Activated B cell treated with CpG ODN at 0.5 μM for 24 hours (primary cell): Measurements from ENCODE around the gene S100PBP. TPM values are rescaled to one million over a fixed set of nuclear protein-coding genes. Genes with fewer than 3 reads are reported as not detected.

Experiments used
- ATAC-seq: fragments of 200-7000 bp; cut with Tn5 transposase; one replicate; pipeline ENCODE4 v1.10.0; 2021; ENCODE audit warnings: low read depth, mild to moderate bottlenecking, moderate library complexity
- CTCF ChIA-PET: fragments of 350-600 bp; sonication (Branson Sonifier 250); formaldehyde crosslinking; loops from one replicate; lab custom pipeline; 2021; ENCODE audit warnings: antibody characterized with exemption; lab: Charles Lee
- POLR2A ChIA-PET: fragments of 350-600 bp; sonication (Branson Sonifier 250); formaldehyde crosslinking; loops from one replicate; lab custom pipeline; 2021; ENCODE audit warnings: antibody characterized with exemption; lab: Charles Lee
- DNase-seq: peaks from one replicate; pipeline ENCODE4 v3.0.0; 2022
- H3K27ac Mint-ChIP-seq: one replicate; pipeline ENCODE4 v1.8.0; 2020; ENCODE audit warnings: mixed read lengths
- H3K27me3 Mint-ChIP-seq: one replicate; pipeline ENCODE4 v1.8.0; 2021; ENCODE audit warnings: mixed read lengths
- H3K36me3 Mint-ChIP-seq: one replicate; pipeline ENCODE4 v1.8.0; 2021; ENCODE audit warnings: low read depth, mixed read lengths
- H3K4me1 Mint-ChIP-seq: one replicate; pipeline ENCODE4 v1.8.0; 2021; ENCODE audit warnings: mixed read lengths
- H3K4me3 Mint-ChIP-seq: one replicate; pipeline ENCODE4 v1.8.0; 2020; ENCODE audit warnings: mild to moderate bottlenecking, mixed read lengths
- H3K9me3 Mint-ChIP-seq: one replicate; pipeline ENCODE4 v1.8.0; 2020; ENCODE audit warnings: mixed read lengths
- intact Hi-C: fragments of 100-400 bp; cut with micrococcal nuclease; formaldehyde crosslinking; loops from one replicate; pipeline ENCODE4 v1.15.1; 2024
- total RNA-seq: library from RNA; stranded (reverse); gene quantifications from 2 replicates; pipeline ENCODE4 v1.2.3, GENCODE V29; 2022
- TF ChIP-seq, protein P1 (sequence below): fragments of 200-600 bp; IDR thresholded peaks from one replicate; pipeline ENCODE4 v1.8.0; 2022; ENCODE audit warnings: antibody characterized with exemption, mild to moderate bottlenecking

The S100PBP gene
- total RNA-seq, 1 donor from 2014 or later = 50.5 TPM

DNA sequence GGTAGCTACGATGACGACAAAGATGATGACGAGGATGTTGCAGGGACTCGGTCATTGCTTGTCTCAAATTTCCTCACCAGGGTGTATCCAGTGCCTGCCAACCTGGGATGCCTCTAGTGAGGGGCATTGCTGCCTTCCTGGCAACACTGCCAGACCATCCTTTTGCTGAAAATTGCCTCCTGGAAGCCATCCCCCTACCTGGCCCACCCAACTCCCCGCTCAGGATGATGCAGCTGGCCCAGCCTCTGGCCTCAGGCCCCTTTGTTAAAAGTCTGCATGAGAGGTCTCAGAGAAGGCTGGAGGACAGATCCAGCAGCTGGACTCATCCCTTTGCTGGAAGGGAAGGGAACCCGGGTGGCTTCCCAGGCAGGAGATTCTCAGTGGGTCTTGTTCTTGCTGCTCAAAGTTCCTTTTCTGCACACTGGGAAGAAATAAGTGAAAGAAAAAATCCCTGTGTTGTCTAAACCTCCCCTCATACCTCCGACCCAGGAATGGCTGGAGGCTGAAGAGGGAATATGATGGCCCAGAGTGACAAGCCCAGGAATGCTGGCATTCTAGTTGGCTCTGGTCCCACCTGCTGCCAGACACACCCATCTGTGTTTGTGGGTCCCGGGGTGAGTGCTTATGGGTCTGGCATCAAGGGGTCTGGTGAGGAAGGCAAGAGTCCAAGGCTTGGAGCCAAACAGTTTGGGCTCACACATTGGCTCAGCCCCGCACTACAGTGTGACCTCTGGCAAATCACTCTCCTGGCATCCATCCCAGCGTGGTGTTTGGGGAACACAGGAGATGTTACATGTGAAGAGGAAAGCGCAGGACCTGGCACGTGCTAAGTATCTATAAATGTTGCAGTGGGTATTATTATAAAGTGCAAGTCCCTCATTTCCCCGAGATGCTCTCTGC, 60.0 kb downstream of the S100PBP start:
- no peak for DNase-seq
- intact Hi-C loops = no loop called here
- no peaks in the 10 kb centered on the region for H3K9me3 Mint-ChIP-seq
- H3K27ac Mint-ChIP-seq = no peak overlapping the region
- ChIA-PET POLR2A (no interaction called here), CTCF (interaction anchor here (2.0 kb wide), 1 partner anchor 209 kb away, joined by 7 read pairs; no protein-coding TSS in a partner anchor)
- TF ChIP-seq, protein P1, sequence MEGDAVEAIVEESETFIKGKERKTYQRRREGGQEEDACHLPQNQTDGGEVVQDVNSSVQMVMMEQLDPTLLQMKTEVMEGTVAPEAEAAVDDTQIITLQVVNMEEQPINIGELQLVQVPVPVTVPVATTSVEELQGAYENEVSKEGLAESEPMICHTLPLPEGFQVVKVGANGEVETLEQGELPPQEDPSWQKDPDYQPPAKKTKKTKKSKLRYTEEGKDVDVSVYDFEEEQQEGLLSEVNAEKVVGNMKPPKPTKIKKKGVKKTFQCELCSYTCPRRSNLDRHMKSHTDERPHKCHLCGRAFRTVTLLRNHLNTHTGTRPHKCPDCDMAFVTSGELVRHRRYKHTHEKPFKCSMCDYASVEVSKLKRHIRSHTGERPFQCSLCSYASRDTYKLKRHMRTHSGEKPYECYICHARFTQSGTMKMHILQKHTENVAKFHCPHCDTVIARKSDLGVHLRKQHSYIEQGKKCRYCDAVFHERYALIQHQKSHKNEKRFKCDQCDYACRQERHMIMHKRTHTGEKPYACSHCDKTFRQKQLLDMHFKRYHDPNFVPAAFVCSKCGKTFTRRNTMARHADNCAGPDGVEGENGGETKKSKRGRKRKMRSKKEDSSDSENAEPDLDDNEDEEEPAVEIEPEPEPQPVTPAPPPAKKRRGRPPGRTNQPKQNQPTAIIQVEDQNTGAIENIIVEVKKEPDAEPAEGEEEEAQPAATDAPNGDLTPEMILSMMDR = no peak
- H3K36me3 Mint-ChIP-seq = no peaks in the 10 kb centered on the region
- no peak overlapping the region for H3K4me3 Mint-ChIP-seq
- H3K4me1 Mint-ChIP-seq = peaks cover 12% of the 10 kb centered on the region
- peaks cover 26% of the 10 kb centered on the region for H3K27me3 Mint-ChIP-seq
- no peak for ATAC-seq

DNA sequence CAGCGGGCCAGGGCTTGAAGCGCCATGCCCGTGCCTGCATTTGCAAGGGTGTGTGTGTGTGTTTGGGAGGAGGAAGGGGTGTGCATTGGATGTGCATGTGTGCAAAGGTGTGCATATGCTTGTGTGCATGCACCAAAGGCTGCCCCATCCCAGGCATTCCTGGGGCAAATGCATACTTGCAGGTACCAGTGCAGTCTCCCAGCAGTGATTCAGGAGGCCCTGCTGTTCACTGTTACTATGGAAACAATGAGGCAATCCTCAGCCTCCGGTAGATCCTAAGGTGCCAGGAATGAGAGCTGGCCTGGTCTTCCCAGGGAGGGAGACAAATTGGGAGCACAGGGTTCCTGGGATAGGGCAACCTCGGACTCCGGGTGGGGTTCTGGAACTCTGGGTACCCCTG, 60.7 kb downstream of the S100PBP start:
- DNase-seq (no peak), ATAC-seq (no peak)
- TF ChIP-seq, protein P1 = no peak
- POLR2A ChIA-PET = no interaction called here
- CTCF ChIA-PET = interaction anchor here (0.9 kb wide), 1 partner anchor 209 kb away, joined by 3 read pairs; no protein-coding TSS in a partner anchor
- Mint-ChIP-seq H3K27ac (no peak overlapping the region), H3K27me3 (peaks cover 23% of the 10 kb centered on the region), H3K4me3 (no peak overlapping the region), H3K4me1 (peaks cover 8% of the 10 kb centered on the region), H3K36me3 (no peaks in the 10 kb centered on the region), H3K9me3 (no peaks in the 10 kb centered on the region)
- intact Hi-C loops = no loop called here

DNA sequence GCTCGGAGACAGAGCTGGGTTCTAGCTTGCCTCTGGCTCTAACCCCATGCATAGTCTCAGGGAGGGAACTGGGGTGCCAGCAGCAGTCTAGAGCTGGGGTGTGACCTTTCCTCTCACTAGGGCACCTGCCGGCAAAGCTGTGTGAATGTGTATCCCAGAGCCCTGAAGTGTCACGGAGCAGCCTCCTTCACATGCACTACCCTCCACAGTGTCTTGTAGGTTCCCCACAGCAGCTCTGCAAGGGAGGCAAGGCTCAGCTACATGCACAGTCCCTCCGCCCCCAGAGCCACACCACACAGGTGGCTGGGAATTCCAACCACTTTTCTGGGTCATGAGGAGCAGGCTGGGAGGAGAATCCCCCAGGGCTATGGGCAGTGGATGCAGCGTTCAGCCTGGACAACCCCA, 61.2 kb downstream of the S100PBP start:
- Mint-ChIP-seq H3K4me3 (no peak overlapping the region), H3K27ac (no peak overlapping the region), H3K27me3 (peaks cover 27% of the 10 kb centered on the region), H3K4me1 (peaks cover 8% of the 10 kb centered on the region), H3K36me3 (no peaks in the 10 kb centered on the region), H3K9me3 (no peaks in the 10 kb centered on the region)
- no peak for DNase-seq
- TF ChIP-seq, protein P1 = no peak
- ChIA-PET POLR2A (interaction anchor here (0.6 kb wide), 1 partner anchor 239 kb away, joined by 3 read pairs; no protein-coding TSS in a partner anchor), CTCF (interaction anchor here (0.9 kb wide), 1 partner anchor 209 kb away, joined by 3 read pairs; no protein-coding TSS in a partner anchor)
- ATAC-seq = no peak
- intact Hi-C loops = no loop called here

DNA sequence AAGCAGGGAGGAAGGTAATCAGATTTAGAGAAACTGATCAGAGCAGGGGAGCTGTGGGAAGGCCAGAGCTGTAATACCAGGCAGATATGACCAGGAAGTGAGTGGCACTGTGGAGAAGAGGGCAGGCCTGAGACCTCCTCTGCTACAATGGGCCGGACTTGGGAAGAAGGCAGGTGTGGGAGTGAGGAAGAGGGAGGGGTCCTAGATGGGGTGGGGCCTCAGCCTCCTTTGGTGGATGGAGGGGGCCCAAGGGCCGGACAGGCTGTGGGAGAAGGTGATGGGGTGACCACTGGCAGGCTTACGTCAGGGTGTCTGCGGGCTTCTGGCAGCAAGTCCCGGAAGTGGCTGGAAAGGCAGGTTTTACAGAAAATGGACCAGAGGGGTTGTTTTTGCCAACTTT, 63.8 kb downstream of the S100PBP start:
- CTCF ChIA-PET = interaction anchor here (1.0 kb wide), 1 partner anchor 16 kb away, joined by 3 read pairs; no protein-coding TSS in a partner anchor
- DNase-seq (no peak), ATAC-seq (no peak)
- no peaks in the 10 kb centered on the region for H3K36me3 Mint-ChIP-seq
- TF ChIP-seq, protein P1 = no peak
- peaks cover 34% of the 10 kb centered on the region for H3K27me3 Mint-ChIP-seq
- intact Hi-C loops = no loop called here
- peaks cover 6% of the 10 kb centered on the region for H3K4me1 Mint-ChIP-seq
- H3K27ac Mint-ChIP-seq = no peak overlapping the region
- POLR2A ChIA-PET = no interaction called here
- no peak overlapping the region for H3K4me3 Mint-ChIP-seq
- no peaks in the 10 kb centered on the region for H3K9me3 Mint-ChIP-seq
